IMR-90 (cell line): ENCODE data around the gene FHDC1. TPM values are rescaled to one million over a fixed set of nuclear protein-coding genes. Genes with fewer than 3 reads are reported as not detected.

Experiments
- ATAC-seq: fragments of 200-7000 bp; cut with Tn5 transposase; 2 replicates; pipeline ENCODE4 v1.9.1; 2020; ENCODE audit warnings: low read depth, mild to moderate bottlenecking, moderate library complexity
- BruUV-seq: library from RNA; stranded (reverse); fragments of 400-500 nt; replicated peaks from 2 replicates; lab custom pipeline; 2021; lab: Mats Ljungman, UMichigan
- CTCF ChIA-PET: fragments of 300-600 bp; formaldehyde crosslinking; extraction: SDS; loops from one replicate; lab custom pipeline; 2021; ENCODE audit warnings: antibody characterized with exemption; lab: Yijun Ruan, JAX
- POLR2A ChIA-PET: fragments of 300-600 bp; sonication (Branson Sonifier 250); formaldehyde crosslinking; loops from one replicate; lab custom pipeline; 2022; ENCODE audit warnings: antibody characterized with exemption; ENCODE audit not compliant: unreplicated experiment; lab: Charles Lee
- DNase-seq: peaks from one replicate; pipeline ENCODE4 v3.0.0; 2013
- H2AFZ ChIP-seq: replicated peaks from 2 replicates; pipeline ENCODE3; 2013; ENCODE audit warnings: low read length, mild to moderate bottlenecking; ENCODE audit not compliant: poor library complexity
- H2AK5ac ChIP-seq: 2 replicates; pipeline ENCODE4 v1.6.1; 2013; ENCODE audit warnings: low read depth, low read length, inconsistent platforms
- H2AK9ac ChIP-seq: replicated peaks from 2 replicates; pipeline ENCODE3; 2013; ENCODE audit warnings: mild to moderate bottlenecking, low read depth, low read length, moderate library complexity; ENCODE audit not compliant: poor library complexity
- H2BK120ac ChIP-seq: 2 replicates; pipeline ENCODE4 v1.6.1; 2013; ENCODE audit warnings: low read depth, low read length, inconsistent platforms
- H2BK15ac ChIP-seq: 3 replicates; pipeline ENCODE4 v1.6.1; 2013; ENCODE audit warnings: low read depth, low read length, inconsistent platforms
- H2BK20ac ChIP-seq: 2 replicates; pipeline ENCODE4 v1.6.1; 2013; ENCODE audit warnings: low read depth, mild to moderate bottlenecking, inconsistent platforms, low read length, moderate library complexity
- H2BK5ac ChIP-seq: 2 replicates; pipeline ENCODE4 v1.6.1; 2013; ENCODE audit warnings: mild to moderate bottlenecking, low read depth, low read length, inconsistent platforms; ENCODE audit not compliant: poor library complexity, severe bottlenecking
- H3K14ac ChIP-seq: replicated peaks from 2 replicates; pipeline ENCODE4 v1.6.1; 2013; ENCODE audit warnings: low read depth, low read length, inconsistent platforms
- H3K18ac ChIP-seq: 2 replicates; pipeline ENCODE4 v1.6.1; 2013; ENCODE audit warnings: low read depth, low read length, control low read depth
- H3K23ac ChIP-seq: 2 replicates; pipeline ENCODE4 v1.6.1; 2013; ENCODE audit warnings: low read depth, low read length, inconsistent platforms
- H3K27ac ChIP-seq: 2 replicates; pipeline ENCODE4 v1.5.1; 2013; ENCODE audit warnings: mild to moderate bottlenecking, control low read depth, low read length; ENCODE audit not compliant: insufficient read depth
- H3K27me3 ChIP-seq: 2 replicates; pipeline ENCODE4 v1.6.1; 2013; ENCODE audit warnings: low read length; ENCODE audit not compliant: control insufficient read depth, insufficient read depth
- H3K36me3 ChIP-seq: 2 replicates; pipeline ENCODE4 v1.6.1; 2013; ENCODE audit warnings: low read length, mixed read lengths; ENCODE audit not compliant: control insufficient read depth, insufficient read depth
- H3K4ac ChIP-seq: 2 replicates; pipeline ENCODE4 v1.6.1; 2013; ENCODE audit warnings: low read depth, low read length, inconsistent platforms
- H3K4me1 ChIP-seq: 2 replicates; pipeline ENCODE4 v1.6.1; 2013; ENCODE audit warnings: low read length, mixed read lengths; ENCODE audit not compliant: control insufficient read depth, insufficient read depth
- H3K4me2 ChIP-seq: 2 replicates; pipeline ENCODE4 v1.6.1; 2013; ENCODE audit warnings: low read depth, mild to moderate bottlenecking, control low read depth, low read length, moderate library complexity
- H3K4me3 ChIP-seq: 2 replicates; pipeline ENCODE4 v1.5.1; 2013; ENCODE audit warnings: low read depth, mild to moderate bottlenecking, control low read depth, low read length, moderate library complexity; ENCODE audit not compliant: insufficient read depth
- H3K56ac ChIP-seq: 2 replicates; pipeline ENCODE4 v1.6.1; 2013; ENCODE audit warnings: low read length, inconsistent platforms; ENCODE audit not compliant: insufficient read depth; ENCODE audit errors: extremely low read depth
- H3K79me1 ChIP-seq, 2 experiments: 2 replicates each; pipeline ENCODE4 v1.6.1; 2013; ENCODE audit warnings: low read length in 2 of 2, inconsistent platforms in 1 of 2, low read depth in 1 of 2
- H3K9ac ChIP-seq: 2 replicates; pipeline ENCODE4 v1.6.1; 2013; ENCODE audit warnings: low read depth, low read length, control low read depth
- H3K9me1 ChIP-seq: 2 replicates; pipeline ENCODE4 v1.6.1; 2013; ENCODE audit warnings: low read length, inconsistent platforms; ENCODE audit not compliant: insufficient read depth
- H3K9me3 ChIP-seq: 2 replicates; pipeline ENCODE4 v1.6.1; 2013; ENCODE audit warnings: low read length; ENCODE audit not compliant: control insufficient read depth, insufficient read depth
- H4K20me1 ChIP-seq: 2 replicates; pipeline ENCODE4 v1.6.1; 2013; ENCODE audit warnings: low read length, inconsistent platforms; ENCODE audit not compliant: insufficient read depth
- H4K5ac ChIP-seq: 2 replicates; pipeline ENCODE4 v1.6.1; 2013; ENCODE audit warnings: mild to moderate bottlenecking, low read depth, low read length, control low read depth
- H4K8ac ChIP-seq, 2 experiments: 2 replicates each; pipeline ENCODE4 v1.6.1; 2013; ENCODE audit warnings: low read depth in 2 of 2, low read length in 2 of 2, control low read depth in 1 of 2, inconsistent platforms in 1 of 2
- H4K91ac ChIP-seq: 2 replicates; pipeline ENCODE4 v1.6.1; 2013; ENCODE audit warnings: low read depth, low read length, inconsistent platforms; ENCODE audit not compliant: insufficient read depth
- BHLHE40 ChIP-seq: fragments of 150-350 bp; IDR thresholded peaks from 2 replicates; pipeline ENCODE4 v1.6.1; 2016; ENCODE audit warnings: mild to moderate bottlenecking, low read depth, low read length
- CEBPB ChIP-seq: IDR thresholded peaks from 2 replicates; pipeline ENCODE4 v1.6.1; 2012; ENCODE audit warnings: low read depth, low read length, improper control_type of control experiment
- CHD1 ChIP-seq: IDR thresholded peaks from 2 replicates; pipeline ENCODE4 v1.6.1; 2012; ENCODE audit warnings: low read depth, low read length, improper control_type of control experiment
- CTCF ChIP-seq: conservative IDR thresholded peaks from 2 replicates; pipeline ENCODE4 v1.5.1; 2012; ENCODE audit warnings: mild to moderate bottlenecking, low read depth, low read length, improper control_type of control experiment
- FOS ChIP-seq: fragments of 150-350 bp; IDR thresholded peaks from 2 replicates; pipeline ENCODE4 v1.6.1; 2016; ENCODE audit warnings: low read depth, low read length
- MAFK ChIP-seq: IDR thresholded peaks from 2 replicates; pipeline ENCODE4 v1.6.1; 2012; ENCODE audit warnings: low read depth, low read length, improper control_type of control experiment
- MAZ ChIP-seq: IDR thresholded peaks from 2 replicates; pipeline ENCODE4 v1.6.1; 2012; ENCODE audit warnings: low read depth, mild to moderate bottlenecking, low read length, improper control_type of control experiment, moderate library complexity, borderline replicate concordance
- MXI1 ChIP-seq: IDR thresholded peaks from 2 replicates; pipeline ENCODE4 v1.6.1; 2012; ENCODE audit warnings: low read depth, mild to moderate bottlenecking, low read length, moderate library complexity, borderline replicate concordance
- NFE2L2 ChIP-seq: fragments of 150-350 bp; IDR thresholded peaks from 2 replicates; pipeline ENCODE4 v1.6.1; 2016; ENCODE audit warnings: low read depth, mild to moderate bottlenecking, low read length
- POLR2A ChIP-seq: IDR thresholded peaks from 2 replicates; pipeline ENCODE4 v1.6.1; 2012; ENCODE audit warnings: mild to moderate bottlenecking, low read depth, low read length
- RAD21 ChIP-seq: IDR thresholded peaks from 2 replicates; pipeline ENCODE4 v1.6.1; 2012; ENCODE audit warnings: low read length, improper control_type of control experiment
- RCOR1 ChIP-seq: IDR thresholded peaks from 2 replicates; pipeline ENCODE4 v1.6.1; 2012; ENCODE audit warnings: mild to moderate bottlenecking, low read length, improper control_type of control experiment; ENCODE audit not compliant: insufficient replicate concordance
- RFX5 ChIP-seq: IDR thresholded peaks from 2 replicates; pipeline ENCODE4 v1.8.0; 2012; ENCODE audit warnings: low read depth, mild to moderate bottlenecking, low read length, moderate library complexity
- SMC3 ChIP-seq: fragments of 150-350 bp; IDR thresholded peaks from 2 replicates; pipeline ENCODE4 v1.6.1; 2016; ENCODE audit warnings: low read depth, mild to moderate bottlenecking, antibody characterized with exemption, low read length, moderate library complexity
- USF2 ChIP-seq: fragments of 150-350 bp; IDR thresholded peaks from 2 replicates; pipeline ENCODE4 v1.6.1; 2017; ENCODE audit warnings: mild to moderate bottlenecking, antibody characterized with exemption, low read length, low read depth
- WGBS, 2 experiments: methylation state at CpG; one replicate each; pipeline versions ENCODE4 v1.1.5 to v1.1.7; 2013; ENCODE audit warnings: missing lambda C conversion rate in 2 of 2; ENCODE audit not compliant: insufficient read length in 1 of 2; ENCODE audit errors: extremely low coverage in 2 of 2; 5-methylcytosine and 5-hydroxymethylcytosine counted together
- dilution Hi-C: fragments of 300-500 bp; cut with HindIII; formaldehyde crosslinking; loops from one replicate; pipeline ENCODE4 v1.14.3; 2018; ENCODE audit warnings: low sequenced_read_pairs; ENCODE audit not compliant: unreplicated experiment
- in situ Hi-C: fragments of 300-500 bp; cut with MboI; formaldehyde crosslinking; loops from 3 replicates; pipeline ENCODE4 v1.14.3; 2019; ENCODE audit warnings: low sequenced_read_pairs, inconsistent platforms, mixed read lengths
- intact Hi-C: fragments of 100-400 bp; cut with micrococcal nuclease; formaldehyde crosslinking; loops from 2 replicates; pipeline ENCODE4 v1.10.0; 2022
- polyA plus RNA-seq, 3 experiments: library from polyadenylated mRNA; depleted of rRNA; stranded (reverse); fragments of >200 nt; gene quantifications; 2 replicates each; pipeline ENCODE4 v1.2.3, GENCODE V29; 2012; ENCODE audit warnings: low replicate concordance in 1 of 3
- total RNA-seq: library from RNA; depleted of rRNA; stranded (reverse); fragments of >200 nt; gene quantifications from 2 replicates; pipeline ENCODE4 v1.2.3, GENCODE V29; 2012
- TF ChIP-seq, protein P1 (sequence below): fragments of 150-350 bp; IDR thresholded peaks from 2 replicates; pipeline ENCODE4 v1.6.1; 2016; ENCODE audit warnings: low read depth, mild to moderate bottlenecking, low read length, moderate library complexity, borderline replicate concordance

FHDC1 gene
- total and polyA plus RNA-seq, 2 of the 4 experiments (the other 2 are of a cell fraction), result under 0.01 to 0.09 TPM

DNA sequence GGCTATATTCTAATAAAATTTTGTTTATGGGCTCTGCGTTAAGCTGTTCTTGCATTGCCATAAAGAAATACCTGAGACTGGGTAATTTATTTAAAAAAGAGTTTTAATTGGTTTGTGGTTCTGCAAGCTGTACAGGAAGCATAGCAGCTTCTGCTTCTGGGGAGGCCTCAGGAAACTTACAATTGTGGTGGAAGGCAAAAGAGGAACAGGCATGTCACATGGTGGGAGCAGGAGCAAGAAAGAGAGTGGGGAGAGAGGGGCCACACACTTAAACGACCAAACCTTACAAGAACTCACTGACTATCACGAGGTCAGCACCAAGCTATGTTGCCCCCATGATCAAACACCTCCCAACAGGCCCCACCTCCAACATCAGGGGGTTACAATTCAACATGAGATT, 74.0 kb downstream of the FHDC1 start:
- H2AK9ac ChIP-seq, result no peak overlapping the region
- no peak overlapping the region for H2BK120ac ChIP-seq
- H3K14ac ChIP-seq, result no peak overlapping the region
- H4K20me1 ChIP-seq, result no peaks in the 10 kb centered on the region
- no peak for DNase-seq
- H3K4me1 ChIP-seq, result no peaks in the 10 kb centered on the region
- CTCF ChIA-PET, result no interaction called here
- H2AFZ ChIP-seq, result no peak overlapping the region
- H2AK5ac ChIP-seq, result no peak overlapping the region
- no peak overlapping the region for H4K91ac ChIP-seq
- H3K9me1 ChIP-seq, result no peaks in the 10 kb centered on the region
- no TSS peak for BruUV-seq
- H3K79me1 ChIP-seq, result no peaks in the 10 kb centered on the region
- no peak overlapping the region for H2BK15ac ChIP-seq
- POLR2A ChIA-PET, result no interaction called here
- no peak overlapping the region for H3K9ac ChIP-seq
- no CpG with 5 or more reads among the region's 3 CpGs for WGBS, 2 experiments
- in situ Hi-C loops (no loop called here), dilution Hi-C loops (no loop called here), intact Hi-C loops (no loop called here)
- ATAC-seq, result no peak
- H4K5ac ChIP-seq, result no peak overlapping the region
- peaks cover 19% of the 10 kb centered on the region for H3K27me3 ChIP-seq
- H3K36me3 ChIP-seq, result no peaks in the 10 kb centered on the region
- H2BK20ac ChIP-seq, result no peak overlapping the region
- H3K18ac ChIP-seq, result no peak overlapping the region
- H3K4me2 ChIP-seq, result no peak overlapping the region
- H3K56ac ChIP-seq, result no peak overlapping the region
- no peaks in the 10 kb centered on the region for H3K9me3 ChIP-seq
- no peak overlapping the region for H3K4ac ChIP-seq
- H4K8ac ChIP-seq, result no peak overlapping the region
- TF ChIP-seq SMC3, result no peak
- no peak for TF ChIP-seq FOS
- no peak for TF ChIP-seq RFX5
- no peak for TF ChIP-seq BHLHE40
- TF ChIP-seq MAFK, result no peak
- no peak for TF ChIP-seq MXI1
- no peak for TF ChIP-seq CHD1
- no peak for TF ChIP-seq RAD21
- TF ChIP-seq POLR2A, result no peak
- TF ChIP-seq RCOR1, result no peak
- no peak for TF ChIP-seq CEBPB
- TF ChIP-seq USF2, result no peak
- no peak for TF ChIP-seq NFE2L2
- TF ChIP-seq CTCF, result no peak
- no peak for TF ChIP-seq MAZ
- TF ChIP-seq, protein P1, sequence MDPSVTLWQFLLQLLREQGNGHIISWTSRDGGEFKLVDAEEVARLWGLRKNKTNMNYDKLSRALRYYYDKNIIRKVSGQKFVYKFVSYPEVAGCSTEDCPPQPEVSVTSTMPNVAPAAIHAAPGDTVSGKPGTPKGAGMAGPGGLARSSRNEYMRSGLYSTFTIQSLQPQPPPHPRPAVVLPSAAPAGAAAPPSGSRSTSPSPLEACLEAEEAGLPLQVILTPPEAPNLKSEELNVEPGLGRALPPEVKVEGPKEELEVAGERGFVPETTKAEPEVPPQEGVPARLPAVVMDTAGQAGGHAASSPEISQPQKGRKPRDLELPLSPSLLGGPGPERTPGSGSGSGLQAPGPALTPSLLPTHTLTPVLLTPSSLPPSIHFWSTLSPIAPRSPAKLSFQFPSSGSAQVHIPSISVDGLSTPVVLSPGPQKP, result no peak
- H3K23ac ChIP-seq, result no peak overlapping the region
- H3K27ac ChIP-seq, result no peak overlapping the region
- H3K4me3 ChIP-seq, result no peak overlapping the region
- H2BK5ac ChIP-seq, result no peak overlapping the region
